Cardiac muscle cell (in vitro differentiated cells and primary cell): Measurements from ENCODE around the gene ADSL. TPM values are rescaled to one million over a fixed set of nuclear protein-coding genes. Genes with fewer than 3 reads are reported as not detected.
A peak's percentile ranks its signal among the peaks of the same experiment; 100 is the strongest.

Experiments used
- DNase-seq, 2 donors: peaks; one replicate each; pipeline versions ENCODE4 v3.0.0 to v3.0.0-alpha.2; 2010 to 2017; ENCODE audit warnings: low read depth in 1 of 2, low spot score in 1 of 2
- H3K27ac ChIP-seq: fragments of 200-600 bp; sonication (generic); 2 replicates; pipeline ENCODE4 v1.5.1; 2016
- H3K27me3 ChIP-seq: fragments of 200-600 bp; sonication (generic); 2 replicates; pipeline ENCODE4 v1.6.0; 2016; ENCODE audit warnings: control low read depth
- H3K36me3 ChIP-seq: fragments of 200-600 bp; sonication (generic); 2 replicates; pipeline ENCODE4 v1.5.1; 2016; ENCODE audit warnings: control low read depth
- H3K4me1 ChIP-seq: fragments of 200-600 bp; sonication (generic); 2 replicates; pipeline ENCODE4 v1.8.1; 2017; ENCODE audit warnings: low read depth, mild to moderate bottlenecking, mixed run types
- H3K4me3 ChIP-seq: fragments of 200-600 bp; sonication (generic); 2 replicates; pipeline ENCODE4 v1.5.1; 2016; ENCODE audit warnings: mild to moderate bottlenecking
- H3K9me3 ChIP-seq: fragments of 200-600 bp; sonication (generic); 2 replicates; pipeline ENCODE4 v1.5.1; 2017; ENCODE audit warnings: low read depth, mild to moderate bottlenecking, control low read depth
- polyA plus RNA-seq: library from polyadenylated mRNA; unstranded; fragments of >200 nt; fragmentation: Nextera tagmentation; extraction: Ambion mirVana; gene quantifications from 2 replicates; pipeline ENCODE4 v1.2.1, GENCODE V29; 2016
- total RNA-seq: library from RNA; depleted of rRNA; stranded (reverse); fragments of >200 nt; gene quantifications from 2 replicates; pipeline ENCODE4 v1.2.3, GENCODE V29; 2016
- TF ChIP-seq, protein P1 (sequence below): IDR thresholded peaks from 2 replicates; pipeline ENCODE4 v1.5.1; 2012; ENCODE audit warnings: low read depth, mild to moderate bottlenecking, low read length

ADSL gene
- total and polyA plus RNA-seq, 2 experiments from 2014 or later: 110 to 116 TPM

DNA sequence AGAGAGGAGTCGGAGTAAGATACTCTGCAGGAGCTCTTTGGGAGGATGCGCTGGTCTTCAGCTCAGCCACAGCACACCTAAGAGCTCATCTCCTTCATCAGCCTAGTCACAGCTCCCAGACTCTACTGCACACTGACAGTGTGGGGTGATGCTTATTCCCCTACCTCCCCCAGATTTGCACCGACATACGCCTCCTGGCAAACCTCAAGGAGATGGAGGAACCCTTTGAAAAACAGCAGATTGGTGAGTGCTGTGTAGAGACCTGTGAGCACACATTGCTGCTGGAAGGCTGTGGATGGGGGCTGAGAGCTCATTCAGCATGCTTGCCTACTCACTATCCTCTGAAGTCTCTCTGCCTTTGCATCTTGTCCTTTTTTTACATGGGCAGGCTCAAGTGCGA is 14.8 kb downstream of the ADSL start:
- no peak for DNase-seq
- TF ChIP-seq, protein P1, sequence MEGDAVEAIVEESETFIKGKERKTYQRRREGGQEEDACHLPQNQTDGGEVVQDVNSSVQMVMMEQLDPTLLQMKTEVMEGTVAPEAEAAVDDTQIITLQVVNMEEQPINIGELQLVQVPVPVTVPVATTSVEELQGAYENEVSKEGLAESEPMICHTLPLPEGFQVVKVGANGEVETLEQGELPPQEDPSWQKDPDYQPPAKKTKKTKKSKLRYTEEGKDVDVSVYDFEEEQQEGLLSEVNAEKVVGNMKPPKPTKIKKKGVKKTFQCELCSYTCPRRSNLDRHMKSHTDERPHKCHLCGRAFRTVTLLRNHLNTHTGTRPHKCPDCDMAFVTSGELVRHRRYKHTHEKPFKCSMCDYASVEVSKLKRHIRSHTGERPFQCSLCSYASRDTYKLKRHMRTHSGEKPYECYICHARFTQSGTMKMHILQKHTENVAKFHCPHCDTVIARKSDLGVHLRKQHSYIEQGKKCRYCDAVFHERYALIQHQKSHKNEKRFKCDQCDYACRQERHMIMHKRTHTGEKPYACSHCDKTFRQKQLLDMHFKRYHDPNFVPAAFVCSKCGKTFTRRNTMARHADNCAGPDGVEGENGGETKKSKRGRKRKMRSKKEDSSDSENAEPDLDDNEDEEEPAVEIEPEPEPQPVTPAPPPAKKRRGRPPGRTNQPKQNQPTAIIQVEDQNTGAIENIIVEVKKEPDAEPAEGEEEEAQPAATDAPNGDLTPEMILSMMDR: no peak
- no peaks in the 10 kb centered on the region for H3K4me1 ChIP-seq
- H3K9me3 ChIP-seq: no peaks in the 10 kb centered on the region
- H3K27me3 ChIP-seq: no peaks in the 10 kb centered on the region
- no peak overlapping the region for H3K4me3 ChIP-seq
- H3K36me3 ChIP-seq: peaks cover 75% of the 10 kb centered on the region
- H3K27ac ChIP-seq: no peak overlapping the region

DNA sequence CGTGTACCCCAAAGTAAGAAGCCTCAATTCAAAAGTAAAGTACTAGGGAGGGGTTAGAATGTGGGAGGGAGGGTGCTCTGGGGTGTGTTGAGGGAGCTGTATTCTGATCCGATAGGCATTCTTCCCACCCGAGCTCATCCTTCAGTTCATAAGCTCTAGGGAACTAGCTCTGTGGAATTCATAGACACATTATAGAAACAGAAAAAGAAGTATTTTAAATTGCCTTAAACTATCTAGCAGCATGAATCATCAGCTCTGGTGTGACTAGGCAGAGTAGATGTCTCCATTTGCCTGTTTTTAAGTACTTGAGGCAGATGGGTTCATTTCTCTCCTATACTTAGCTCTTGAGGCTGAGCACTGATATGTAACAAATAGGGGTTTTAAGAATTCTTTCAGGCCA is 16.8 kb downstream of the ADSL start:
- Histone ChIP-seq H3K4me3 (no peak overlapping the region), H3K27me3 (no peaks in the 10 kb centered on the region), H3K27ac (no peak overlapping the region), H3K9me3 (no peaks in the 10 kb centered on the region), H3K36me3 (peaks cover 78% of the 10 kb centered on the region), H3K4me1 (no peaks in the 10 kb centered on the region)
- TF ChIP-seq, protein P1: no peak
- DNase-seq: no peak

DNA sequence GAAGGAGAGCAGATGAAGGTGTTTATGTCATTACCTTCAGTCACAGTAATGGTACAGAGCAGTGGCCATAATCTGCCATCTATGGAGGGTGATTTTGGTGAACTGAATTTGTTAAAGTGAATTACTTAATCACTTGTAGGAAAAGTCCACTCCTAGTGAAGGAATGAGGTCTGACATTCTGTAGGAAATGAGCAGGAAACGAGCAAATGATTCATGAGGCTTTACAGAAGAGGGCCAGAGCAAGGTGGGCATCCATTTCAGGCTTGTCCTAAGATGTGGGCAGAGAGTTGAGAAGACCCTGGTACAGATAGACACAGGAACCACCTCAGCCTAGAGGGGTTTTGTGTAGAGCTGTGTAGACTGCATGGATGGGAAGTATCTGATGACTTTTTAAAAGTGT is 18.1 kb downstream of the ADSL start:
- DNase-seq: no peak
- no peaks in the 10 kb centered on the region for H3K9me3 ChIP-seq
- peaks cover 68% of the 10 kb centered on the region for H3K36me3 ChIP-seq
- H3K27ac ChIP-seq: no peak overlapping the region
- H3K4me3 ChIP-seq: no peak overlapping the region
- TF ChIP-seq, protein P1: no peak
- H3K27me3 ChIP-seq: no peaks in the 10 kb centered on the region
- no peaks in the 10 kb centered on the region for H3K4me1 ChIP-seq

DNA sequence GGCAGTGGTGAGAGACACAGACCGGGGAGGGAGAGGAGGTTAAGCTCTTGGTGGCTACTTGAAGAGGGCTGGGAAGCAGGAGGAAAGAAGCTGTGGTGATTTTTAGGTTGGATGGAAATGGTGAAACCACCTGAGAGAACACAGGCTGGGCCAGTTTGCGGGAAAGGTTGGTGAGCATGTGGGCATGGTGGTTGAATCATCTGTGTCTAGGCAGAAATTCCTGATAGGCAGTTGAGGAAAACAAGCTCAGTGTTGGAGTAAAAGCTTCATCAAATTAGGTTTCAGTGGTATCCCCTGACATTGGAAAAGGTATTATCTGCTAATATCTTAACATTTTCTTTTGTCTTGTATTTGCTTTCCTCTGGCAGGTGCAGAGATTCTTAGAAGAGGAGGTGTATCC is 19.8 kb downstream of the ADSL start:
- Histone ChIP-seq H3K27ac (no peak overlapping the region), H3K4me3 (no peak overlapping the region), H3K4me1 (no peaks in the 10 kb centered on the region), H3K36me3 (peaks cover 55% of the 10 kb centered on the region), H3K27me3 (no peaks in the 10 kb centered on the region), H3K9me3 (no peaks in the 10 kb centered on the region)
- TF ChIP-seq, protein P1: no peak
- no peak for DNase-seq

DNA sequence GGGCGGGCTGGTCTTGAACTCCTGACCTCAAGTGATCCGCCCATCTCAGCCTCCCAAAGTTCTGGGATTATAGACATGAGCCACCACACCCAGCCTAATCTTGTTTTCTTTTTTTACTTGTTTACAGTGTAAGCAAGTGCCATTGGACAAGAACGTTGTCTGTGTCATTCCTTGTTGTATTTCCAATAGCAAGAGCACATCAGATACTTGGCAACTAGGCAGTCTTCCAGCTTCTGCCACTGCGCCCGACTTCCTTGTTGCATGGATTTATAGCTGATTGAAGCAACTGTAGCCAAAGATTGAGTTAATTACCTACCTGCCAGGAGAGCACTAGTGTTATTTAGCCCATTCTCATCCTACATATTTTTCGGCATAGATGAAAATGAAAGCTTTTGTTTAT is 21.0 kb downstream of the ADSL start:
- H3K27me3 ChIP-seq: no peaks in the 10 kb centered on the region
- TF ChIP-seq, protein P1: no peak
- H3K27ac ChIP-seq: no peak overlapping the region
- no peaks in the 10 kb centered on the region for H3K4me1 ChIP-seq
- H3K9me3 ChIP-seq: no peaks in the 10 kb centered on the region
- DNase-seq: no peak
- H3K4me3 ChIP-seq: no peak overlapping the region
- peaks cover 42% of the 10 kb centered on the region for H3K36me3 ChIP-seq

DNA sequence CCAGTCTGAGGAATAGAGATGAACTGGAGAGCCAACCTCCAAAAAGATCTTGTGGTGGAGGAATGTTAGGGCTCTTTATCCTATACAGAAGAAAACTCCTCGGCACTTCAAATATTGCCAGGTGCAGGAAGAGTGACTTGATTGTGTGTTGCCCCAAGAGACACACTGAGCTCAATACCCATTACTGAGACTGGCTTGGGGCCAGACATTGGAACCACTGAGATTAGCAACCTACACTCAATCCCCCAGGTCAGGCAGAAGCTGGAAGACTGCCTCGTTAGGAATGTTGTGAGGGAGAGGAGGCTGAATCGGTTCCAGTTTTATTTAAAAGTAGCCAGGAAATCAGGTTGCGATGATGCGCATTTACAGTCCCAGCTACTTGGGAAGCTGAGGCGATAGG is 21.7 kb downstream of the ADSL start:
- no peaks in the 10 kb centered on the region for H3K27me3 ChIP-seq
- H3K36me3 ChIP-seq: peaks cover 35% of the 10 kb centered on the region
- H3K9me3 ChIP-seq: no peaks in the 10 kb centered on the region
- no peak overlapping the region for H3K4me3 ChIP-seq
- DNase-seq: no peak
- no peaks in the 10 kb centered on the region for H3K4me1 ChIP-seq
- H3K27ac ChIP-seq: peak overlapping the region; percentile 23
- TF ChIP-seq, protein P1: no peak
